Upper lobe of right lung (tissue), 1 donor: ENCODE data around the gene FARP1. TPM values are rescaled to one million over a fixed set of nuclear protein-coding genes. Genes with fewer than 3 reads are reported as not detected.
A peak's percentile ranks its signal among the peaks of the same experiment; 100 is the strongest.

ENCODE experiments used
- ATAC-seq: fragments of 200-7000 bp; cut with Tn5 transposase; one replicate; pipeline ENCODE4 v1.9.1; 2020; ENCODE audit warnings: mild to moderate bottlenecking, moderate library complexity
- DNase-seq: peaks from one replicate; pipeline ENCODE4 v3.0.0-alpha.2; 2020
- H3K27ac ChIP-seq: fragments of 200-600 bp; one replicate; pipeline ENCODE4 v1.8.0; 2022
- H3K27me3 ChIP-seq: fragments of 200-600 bp; one replicate; pipeline ENCODE4 v1.8.0; 2022; ENCODE audit warnings: mild to moderate bottlenecking
- H3K36me3 ChIP-seq: fragments of 200-600 bp; one replicate; pipeline ENCODE4 v1.8.0; 2022
- H3K4me1 ChIP-seq: fragments of 200-600 bp; one replicate; pipeline ENCODE4 v1.8.0; 2022
- H3K4me3 ChIP-seq: fragments of 200-600 bp; one replicate; pipeline ENCODE4 v1.8.0; 2022; ENCODE audit warnings: mild to moderate bottlenecking
- H3K9me3 ChIP-seq: fragments of 200-600 bp; one replicate; pipeline ENCODE4 v1.8.0; 2022
- intact Hi-C: fragments of 100-400 bp; cut with DNase I; formaldehyde crosslinking; loops from one replicate; pipeline ENCODE4 v1.11.0; 2022
- total RNA-seq: library from RNA; stranded (reverse); fragmentation: NEBNext Ultra II Directional; extraction: Animal tissue kit (Norgen Biotek cat#: 25700); gene quantifications from one replicate; pipeline ENCODE4 v1.2.1, GENCODE V29; 2021
- TF ChIP-seq, protein P1 (sequence below): fragments of 200-600 bp; IDR thresholded peaks from one replicate; pipeline ENCODE4 v1.8.0; 2022; ENCODE audit warnings: antibody characterized with exemption
- donor health status: DM: no; HTN: yes; CAD: no; lungs with severe emphysema.

FARP1 gene
- total RNA-seq, 1 donor from 2014 or later: 95.9 TPM

DNA sequence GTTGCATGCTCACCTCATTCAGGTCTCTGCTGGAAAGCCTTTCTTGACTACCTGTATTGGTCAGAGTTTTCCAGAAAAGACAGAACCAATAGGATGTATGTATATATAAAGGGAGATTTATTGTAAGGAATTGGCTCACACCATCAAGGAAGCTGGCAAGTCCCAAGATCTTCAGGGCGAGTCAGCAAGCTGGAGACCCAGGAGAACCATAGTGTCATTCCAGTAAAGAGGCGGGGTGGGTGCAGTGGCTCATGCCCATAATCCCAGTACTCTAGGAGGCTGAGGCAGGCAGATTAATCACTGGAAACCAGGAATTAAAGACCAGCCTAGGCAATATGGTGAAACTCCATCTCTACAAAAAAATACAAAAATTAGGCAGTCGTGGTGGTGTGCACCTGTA lies 30.4 kb upstream of the FARP1 start:
- no peaks in the 10 kb centered on the region for H3K36me3 ChIP-seq
- no peaks in the 10 kb centered on the region for H3K4me1 ChIP-seq
- H3K9me3 ChIP-seq: no peaks in the 10 kb centered on the region
- H3K27me3 ChIP-seq: no peaks in the 10 kb centered on the region
- no peak for DNase-seq
- TF ChIP-seq, protein P1, sequence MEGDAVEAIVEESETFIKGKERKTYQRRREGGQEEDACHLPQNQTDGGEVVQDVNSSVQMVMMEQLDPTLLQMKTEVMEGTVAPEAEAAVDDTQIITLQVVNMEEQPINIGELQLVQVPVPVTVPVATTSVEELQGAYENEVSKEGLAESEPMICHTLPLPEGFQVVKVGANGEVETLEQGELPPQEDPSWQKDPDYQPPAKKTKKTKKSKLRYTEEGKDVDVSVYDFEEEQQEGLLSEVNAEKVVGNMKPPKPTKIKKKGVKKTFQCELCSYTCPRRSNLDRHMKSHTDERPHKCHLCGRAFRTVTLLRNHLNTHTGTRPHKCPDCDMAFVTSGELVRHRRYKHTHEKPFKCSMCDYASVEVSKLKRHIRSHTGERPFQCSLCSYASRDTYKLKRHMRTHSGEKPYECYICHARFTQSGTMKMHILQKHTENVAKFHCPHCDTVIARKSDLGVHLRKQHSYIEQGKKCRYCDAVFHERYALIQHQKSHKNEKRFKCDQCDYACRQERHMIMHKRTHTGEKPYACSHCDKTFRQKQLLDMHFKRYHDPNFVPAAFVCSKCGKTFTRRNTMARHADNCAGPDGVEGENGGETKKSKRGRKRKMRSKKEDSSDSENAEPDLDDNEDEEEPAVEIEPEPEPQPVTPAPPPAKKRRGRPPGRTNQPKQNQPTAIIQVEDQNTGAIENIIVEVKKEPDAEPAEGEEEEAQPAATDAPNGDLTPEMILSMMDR: no peak
- ATAC-seq: no peak
- no peak overlapping the region for H3K4me3 ChIP-seq
- intact Hi-C loops: no loop called here
- no peak overlapping the region for H3K27ac ChIP-seq

DNA sequence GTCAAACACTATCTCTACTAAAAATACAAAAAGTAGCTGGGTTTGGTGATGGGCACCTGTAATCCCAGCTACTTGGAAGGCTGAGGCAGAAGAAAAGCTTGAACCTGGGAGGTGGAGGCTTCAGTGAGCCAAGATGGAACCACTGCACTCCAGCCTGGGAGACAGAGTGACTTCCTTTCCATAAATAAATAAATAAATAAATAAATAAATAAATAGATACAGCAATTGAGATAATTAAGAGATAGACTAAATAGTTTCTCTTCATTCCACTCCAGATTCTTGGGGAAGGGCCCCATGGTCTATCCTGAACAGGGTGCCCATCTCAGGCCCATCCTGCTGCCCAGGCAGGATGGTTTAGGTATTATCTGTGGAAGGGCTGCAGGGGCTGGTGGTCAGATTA lies 24.0 kb upstream of the FARP1 start:
- DNase-seq: no peak

DNA sequence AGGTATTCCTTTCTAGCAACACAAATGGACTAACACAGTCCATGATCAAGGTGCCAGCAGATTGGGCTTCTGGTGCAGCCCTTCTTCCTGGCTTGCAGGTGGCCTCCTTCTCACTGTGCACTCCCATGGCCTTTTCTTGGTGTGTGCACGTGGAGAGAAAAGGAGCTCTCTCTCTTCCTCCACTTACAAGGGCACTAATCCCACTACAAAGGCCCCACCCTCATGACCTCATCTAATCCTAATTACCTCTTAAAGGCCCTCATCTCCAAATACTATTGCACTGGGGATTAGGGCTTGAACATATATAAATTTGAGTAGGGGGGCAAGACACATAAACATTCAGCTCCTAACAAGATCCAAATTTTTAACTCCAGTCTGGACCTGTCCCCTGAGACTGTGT lies 19.7 kb upstream of the FARP1 start:
- intact Hi-C loops: no loop called here
- no peak for DNase-seq
- no peak overlapping the region for H3K27ac ChIP-seq
- no peak overlapping the region for H3K4me3 ChIP-seq
- no peaks in the 10 kb centered on the region for H3K36me3 ChIP-seq
- H3K27me3 ChIP-seq: no peaks in the 10 kb centered on the region
- no peak for ATAC-seq
- TF ChIP-seq, protein P1: no peak
- H3K4me1 ChIP-seq: no peaks in the 10 kb centered on the region
- H3K9me3 ChIP-seq: no peaks in the 10 kb centered on the region

More for the DNA sequence above, 24.0 kb upstream of the FARP1 start:
- H3K36me3 ChIP-seq: no peaks in the 10 kb centered on the region
- no peaks in the 10 kb centered on the region for H3K9me3 ChIP-seq
- H3K27me3 ChIP-seq: no peaks in the 10 kb centered on the region
- no peak overlapping the region for H3K4me3 ChIP-seq
- no peak for ATAC-seq
- no peak overlapping the region for H3K27ac ChIP-seq
- TF ChIP-seq, protein P1: no peak
- no peaks in the 10 kb centered on the region for H3K4me1 ChIP-seq
- intact Hi-C loops: no loop called here

DNA sequence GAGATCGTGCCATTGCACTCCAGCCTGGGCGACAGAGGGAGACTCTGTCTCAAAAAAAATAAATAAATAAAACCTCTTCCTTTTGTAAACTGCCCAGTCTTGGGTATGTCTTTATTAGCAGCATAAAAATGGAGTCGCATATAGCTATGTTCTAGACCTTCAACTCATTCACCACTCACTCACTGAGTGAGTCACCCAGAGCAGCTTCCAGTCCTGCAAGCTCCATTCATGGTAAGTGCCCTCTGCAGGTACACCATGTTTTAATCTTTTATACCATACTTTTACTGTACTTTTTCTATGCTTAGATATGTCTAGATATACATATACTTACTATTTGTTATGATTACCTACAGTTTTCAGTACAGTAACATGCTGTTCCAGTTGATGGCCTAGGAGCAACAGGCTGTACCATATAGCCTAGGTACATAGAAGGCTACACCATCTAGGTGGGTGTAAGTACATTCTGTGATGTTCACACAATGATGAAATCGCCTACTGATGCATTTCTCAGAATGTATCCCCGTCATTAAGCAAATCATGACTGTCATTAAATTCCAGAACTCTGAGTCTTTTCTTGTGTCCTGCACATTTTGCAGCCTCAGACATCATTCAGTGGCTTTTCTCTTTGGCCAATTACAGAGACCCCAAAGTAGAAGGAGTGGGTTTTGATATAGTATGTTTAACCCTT lies 13.7 kb upstream of the FARP1 start:
- H3K4me3 ChIP-seq: no peak overlapping the region
- intact Hi-C loops: no loop called here
- no peaks in the 10 kb centered on the region for H3K4me1 ChIP-seq
- no peak overlapping the region for H3K27ac ChIP-seq
- ATAC-seq: no peak
- TF ChIP-seq, protein P1: no peak
- DNase-seq: no peak
- no peaks in the 10 kb centered on the region for H3K9me3 ChIP-seq
- H3K27me3 ChIP-seq: no peaks in the 10 kb centered on the region
- H3K36me3 ChIP-seq: no peaks in the 10 kb centered on the region

DNA sequence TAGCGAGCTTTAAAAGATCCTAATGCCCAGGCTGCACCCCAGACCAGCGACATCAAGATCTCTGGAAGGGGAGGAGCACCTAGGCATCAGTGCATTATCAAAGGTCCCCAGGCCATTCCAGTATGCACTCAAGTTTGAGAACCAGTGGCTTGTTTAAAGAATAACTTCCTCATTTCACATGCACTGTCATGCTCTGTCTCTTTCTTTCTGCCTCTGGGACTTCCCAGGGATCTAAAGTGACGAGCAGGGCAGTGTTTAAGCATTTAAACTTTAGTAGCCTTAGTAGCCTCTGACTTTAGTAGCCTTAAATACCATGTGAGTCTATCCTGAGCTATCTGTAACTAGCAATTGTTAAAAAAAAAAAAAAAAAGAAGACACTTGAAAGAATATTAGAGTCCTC lies 8.9 kb upstream of the FARP1 start:
- Histone ChIP-seq H3K27ac (no peak overlapping the region), H3K4me3 (no peak overlapping the region), H3K4me1 (no peaks in the 10 kb centered on the region), H3K9me3 (no peaks in the 10 kb centered on the region), H3K36me3 (no peaks in the 10 kb centered on the region), H3K27me3 (no peaks in the 10 kb centered on the region)
- intact Hi-C loops: no loop called here
- TF ChIP-seq, protein P1: no peak
- ATAC-seq (peak; percentile 26), DNase-seq (no peak)

DNA sequence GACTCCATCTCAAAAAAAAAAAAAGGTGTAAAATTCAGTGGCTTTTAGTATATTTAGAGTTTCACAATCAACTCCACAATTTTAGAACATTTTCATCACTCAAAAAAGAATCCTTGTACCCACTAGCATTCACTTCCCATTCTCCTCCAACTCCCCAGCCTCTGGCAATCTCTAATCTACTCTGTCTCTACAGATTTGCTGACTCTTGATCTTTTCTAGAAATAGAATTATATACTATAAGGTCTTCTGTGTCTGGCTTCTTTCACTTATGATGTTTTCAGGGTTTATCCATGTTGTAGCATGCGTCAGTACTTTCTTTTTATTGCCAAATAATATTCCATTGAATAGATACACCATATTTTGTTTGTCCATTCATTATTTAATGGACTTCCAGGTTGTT lies 8.0 kb upstream of the FARP1 start:
- no peaks in the 10 kb centered on the region for H3K9me3 ChIP-seq
- DNase-seq (no peak), ATAC-seq (no peak)
- no peak overlapping the region for H3K27ac ChIP-seq
- no peak overlapping the region for H3K4me3 ChIP-seq
- H3K4me1 ChIP-seq: no peaks in the 10 kb centered on the region
- no peaks in the 10 kb centered on the region for H3K36me3 ChIP-seq
- no peaks in the 10 kb centered on the region for H3K27me3 ChIP-seq
- intact Hi-C loops: no loop called here
- TF ChIP-seq, protein P1: no peak
